Mammary epithelial cell (primary cell): Measurements from ENCODE around the gene CCDC171.

Experiments used
- CTCF ChIP-seq, 2 donors: IDR thresholded peaks in 1 of 2; conservative IDR thresholded peaks in 1 of 2; 2 replicates each; pipeline ENCODE4 v1.5.1; 2011 to 2012; ENCODE audit warnings: inconsistent platforms in 2 of 2, low read length in 2 of 2, mild to moderate bottlenecking in 2 of 2, control low read depth in 1 of 2, low read depth in 1 of 2; ENCODE audit not compliant: insufficient read depth in 1 of 2; ENCODE audit errors: extremely low read depth in 1 of 2
- EZH2 ChIP-seq: IDR thresholded peaks from 2 replicates; pipeline ENCODE4 v1.6.1; 2012; ENCODE audit warnings: low read length, inconsistent platforms, borderline replicate concordance

- TF ChIP-seq CTCF (conservative IDR thresholded peaks at IDR 0.05 in 1 of 2, IDR thresholded peaks at IDR 0.05 in 1 of 2; ENCODE audit: extremely low read depth in 1 of 2, insufficient read depth in 1 of 2, low read depth in 1 of 2, low read length in 2 of 2) (no peak), EZH2 (no peak)
Observed at GRCh38 chr9:15965246-15965745, 412.5 kb downstream of the CCDC171 start.
